ENCODE results near the gene TUBG2.

DNA sequence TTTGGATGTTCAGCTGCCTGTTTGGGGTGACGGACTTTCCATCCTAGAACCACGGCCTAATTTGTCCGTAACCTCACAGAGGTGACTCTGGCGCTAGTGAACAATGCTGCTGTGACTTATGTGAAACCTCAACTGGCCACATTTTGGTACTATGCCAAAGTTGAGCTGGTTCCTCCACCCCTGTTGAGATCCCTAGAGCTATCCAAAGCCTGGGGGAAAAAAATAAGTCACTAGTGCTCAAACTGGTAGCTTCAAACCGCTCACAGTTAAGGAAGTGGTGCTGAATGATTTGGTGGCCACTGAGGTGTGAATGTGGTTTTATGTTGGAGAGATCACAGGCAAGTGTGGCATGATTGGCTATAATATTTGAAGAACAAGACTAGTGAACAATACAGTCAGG lies 11.3 kb upstream of the TUBG2 start:
- TF ChIP-seq, protein P1, sequence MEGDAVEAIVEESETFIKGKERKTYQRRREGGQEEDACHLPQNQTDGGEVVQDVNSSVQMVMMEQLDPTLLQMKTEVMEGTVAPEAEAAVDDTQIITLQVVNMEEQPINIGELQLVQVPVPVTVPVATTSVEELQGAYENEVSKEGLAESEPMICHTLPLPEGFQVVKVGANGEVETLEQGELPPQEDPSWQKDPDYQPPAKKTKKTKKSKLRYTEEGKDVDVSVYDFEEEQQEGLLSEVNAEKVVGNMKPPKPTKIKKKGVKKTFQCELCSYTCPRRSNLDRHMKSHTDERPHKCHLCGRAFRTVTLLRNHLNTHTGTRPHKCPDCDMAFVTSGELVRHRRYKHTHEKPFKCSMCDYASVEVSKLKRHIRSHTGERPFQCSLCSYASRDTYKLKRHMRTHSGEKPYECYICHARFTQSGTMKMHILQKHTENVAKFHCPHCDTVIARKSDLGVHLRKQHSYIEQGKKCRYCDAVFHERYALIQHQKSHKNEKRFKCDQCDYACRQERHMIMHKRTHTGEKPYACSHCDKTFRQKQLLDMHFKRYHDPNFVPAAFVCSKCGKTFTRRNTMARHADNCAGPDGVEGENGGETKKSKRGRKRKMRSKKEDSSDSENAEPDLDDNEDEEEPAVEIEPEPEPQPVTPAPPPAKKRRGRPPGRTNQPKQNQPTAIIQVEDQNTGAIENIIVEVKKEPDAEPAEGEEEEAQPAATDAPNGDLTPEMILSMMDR (IDR thresholded peaks at IDR 0.05; ENCODE audit: low read depth, low read length): no peak
- no peak for TF ChIP-seq EZH2phosphoT487 (IDR thresholded peaks at IDR 0.05; ENCODE audit: low read depth)

Data from OCI-LY3 (cell line).